Osteoblast (primary cell): ENCODE results near the gene MICU1. TPM values are rescaled to one million over a fixed set of nuclear protein-coding genes. Genes with fewer than 3 reads are reported as not detected.

Source experiments
- DNase-seq: peaks from one replicate; pipeline ENCODE4 v3.0.0; 2011; ENCODE audit warnings: low spot score, mixed read lengths; ENCODE audit not compliant: insufficient read length; ENCODE audit errors: missing footprints
- H2AFZ ChIP-seq: 2 replicates; pipeline ENCODE4 v1.6.0; 2011; ENCODE audit warnings: mild to moderate bottlenecking, low read length
- H3K27ac ChIP-seq: 2 replicates; pipeline ENCODE4 v1.5.1; 2011; ENCODE audit warnings: mild to moderate bottlenecking, low read depth, low read length, moderate library complexity
- H3K27me3 ChIP-seq: 2 replicates; pipeline ENCODE4 v1.6.0; 2012; ENCODE audit warnings: mild to moderate bottlenecking, control low read depth, inconsistent platforms, low read length, moderate library complexity; ENCODE audit not compliant: insufficient read depth
- H3K36me3 ChIP-seq: 2 replicates; pipeline ENCODE4 v1.5.1; 2011; ENCODE audit warnings: mild to moderate bottlenecking, low read length, control low read depth, moderate library complexity; ENCODE audit not compliant: insufficient read depth
- H3K4me1 ChIP-seq: 2 replicates; pipeline ENCODE4 v1.5.1; 2011; ENCODE audit warnings: mild to moderate bottlenecking, low read length, control low read depth, moderate library complexity; ENCODE audit not compliant: insufficient read depth
- H3K4me2 ChIP-seq: 2 replicates; pipeline ENCODE4 v1.6.0; 2011; ENCODE audit warnings: mild to moderate bottlenecking, low read length; ENCODE audit not compliant: insufficient read depth
- H3K4me3 ChIP-seq: fragments of 200-600 bp; sonication (generic); 3 replicates; pipeline ENCODE4 v1.5.1; 2012; ENCODE audit warnings: mild to moderate bottlenecking, low read length, inconsistent platforms; ENCODE audit not compliant: insufficient read depth
- H3K79me2 ChIP-seq: 2 replicates; pipeline ENCODE4 v1.6.0; 2012; ENCODE audit warnings: mild to moderate bottlenecking, low read length, control low read depth, inconsistent platforms; ENCODE audit not compliant: insufficient read depth
- H3K9me3 ChIP-seq: 2 replicates; pipeline ENCODE4 v1.5.1; 2011; ENCODE audit warnings: low read depth, low read length, control low read depth
- H4K20me1 ChIP-seq: 2 replicates; pipeline ENCODE4 v1.6.0; 2012; ENCODE audit warnings: mild to moderate bottlenecking, low read length, control low read depth; ENCODE audit not compliant: insufficient read depth
- total RNA-seq: library from RNA; depleted of rRNA; stranded (reverse); fragments of >200 nt; gene quantifications from 2 replicates; pipeline ENCODE4 v1.2.3, GENCODE V29; 2012
- TF ChIP-seq, protein P1 (sequence below): IDR thresholded peaks from 2 replicates; pipeline ENCODE4 v1.5.1; 2011; ENCODE audit warnings: mild to moderate bottlenecking, low read depth, low read length, moderate library complexity; ENCODE audit errors: extremely low read depth

MICU1 gene
- total RNA-seq, 1 donor = 79.6 TPM

DNA sequence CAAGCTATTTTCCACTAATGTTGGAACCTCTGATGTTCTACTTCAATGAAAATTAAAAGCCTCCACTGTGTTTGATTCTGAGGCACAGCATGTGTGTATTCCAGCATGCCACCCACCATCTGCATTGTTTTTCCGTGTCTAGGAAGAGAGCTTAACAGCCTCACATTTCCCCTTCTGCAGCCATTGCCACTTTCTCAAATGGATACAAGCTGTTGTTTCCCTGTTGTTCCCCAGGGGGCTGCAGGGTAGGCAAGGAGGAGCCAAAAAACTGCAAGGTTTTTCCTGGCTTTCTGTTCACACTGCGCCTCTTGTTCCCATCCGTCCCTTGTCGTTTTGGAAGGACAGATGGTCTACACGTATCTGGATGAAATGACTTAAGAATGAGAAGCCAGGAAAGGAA is 198.9 kb downstream of the MICU1 start:
- H3K27ac ChIP-seq = no peak overlapping the region
- no peaks in the 10 kb centered on the region for H4K20me1 ChIP-seq
- H3K9me3 ChIP-seq = no peaks in the 10 kb centered on the region
- no peaks in the 10 kb centered on the region for H3K79me2 ChIP-seq
- TF ChIP-seq, protein P1, sequence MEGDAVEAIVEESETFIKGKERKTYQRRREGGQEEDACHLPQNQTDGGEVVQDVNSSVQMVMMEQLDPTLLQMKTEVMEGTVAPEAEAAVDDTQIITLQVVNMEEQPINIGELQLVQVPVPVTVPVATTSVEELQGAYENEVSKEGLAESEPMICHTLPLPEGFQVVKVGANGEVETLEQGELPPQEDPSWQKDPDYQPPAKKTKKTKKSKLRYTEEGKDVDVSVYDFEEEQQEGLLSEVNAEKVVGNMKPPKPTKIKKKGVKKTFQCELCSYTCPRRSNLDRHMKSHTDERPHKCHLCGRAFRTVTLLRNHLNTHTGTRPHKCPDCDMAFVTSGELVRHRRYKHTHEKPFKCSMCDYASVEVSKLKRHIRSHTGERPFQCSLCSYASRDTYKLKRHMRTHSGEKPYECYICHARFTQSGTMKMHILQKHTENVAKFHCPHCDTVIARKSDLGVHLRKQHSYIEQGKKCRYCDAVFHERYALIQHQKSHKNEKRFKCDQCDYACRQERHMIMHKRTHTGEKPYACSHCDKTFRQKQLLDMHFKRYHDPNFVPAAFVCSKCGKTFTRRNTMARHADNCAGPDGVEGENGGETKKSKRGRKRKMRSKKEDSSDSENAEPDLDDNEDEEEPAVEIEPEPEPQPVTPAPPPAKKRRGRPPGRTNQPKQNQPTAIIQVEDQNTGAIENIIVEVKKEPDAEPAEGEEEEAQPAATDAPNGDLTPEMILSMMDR = no peak
- H3K4me1 ChIP-seq = no peaks in the 10 kb centered on the region
- no peak for DNase-seq
- no peak overlapping the region for H3K4me2 ChIP-seq
- H2AFZ ChIP-seq = no peak overlapping the region
- H3K4me3 ChIP-seq = no peak overlapping the region
- H3K36me3 ChIP-seq = no peaks in the 10 kb centered on the region
- H3K27me3 ChIP-seq = no peaks in the 10 kb centered on the region

DNA sequence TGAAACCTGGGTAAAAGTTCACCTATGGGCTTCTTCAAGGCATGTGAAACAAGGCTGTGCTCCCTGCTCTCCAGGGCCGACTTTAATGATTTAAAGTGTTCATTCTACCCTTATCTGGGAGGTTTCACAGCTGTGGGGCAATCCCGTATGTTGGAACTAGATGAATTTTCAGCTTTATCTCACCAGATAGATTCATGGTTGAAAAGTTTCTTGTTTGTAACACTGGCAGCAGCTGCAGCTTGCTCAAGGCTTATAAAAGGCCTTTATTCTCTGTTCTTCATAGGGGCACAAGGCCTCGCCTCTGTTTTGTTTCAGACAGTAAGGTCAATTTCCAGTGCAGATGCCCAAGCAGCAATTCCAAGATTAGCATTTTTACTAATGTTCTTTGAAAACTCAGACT is 200.7 kb downstream of the MICU1 start:
- TF ChIP-seq, protein P1 = no peak
- H3K4me1 ChIP-seq = no peaks in the 10 kb centered on the region
- H3K27me3 ChIP-seq = no peaks in the 10 kb centered on the region
- no peaks in the 10 kb centered on the region for H3K9me3 ChIP-seq
- no peak overlapping the region for H3K4me2 ChIP-seq
- H4K20me1 ChIP-seq = no peaks in the 10 kb centered on the region
- H2AFZ ChIP-seq = no peak overlapping the region
- H3K4me3 ChIP-seq = no peak overlapping the region
- peaks cover 3% of the 10 kb centered on the region for H3K36me3 ChIP-seq
- no peak for DNase-seq
- no peaks in the 10 kb centered on the region for H3K79me2 ChIP-seq
- H3K27ac ChIP-seq = no peak overlapping the region

DNA sequence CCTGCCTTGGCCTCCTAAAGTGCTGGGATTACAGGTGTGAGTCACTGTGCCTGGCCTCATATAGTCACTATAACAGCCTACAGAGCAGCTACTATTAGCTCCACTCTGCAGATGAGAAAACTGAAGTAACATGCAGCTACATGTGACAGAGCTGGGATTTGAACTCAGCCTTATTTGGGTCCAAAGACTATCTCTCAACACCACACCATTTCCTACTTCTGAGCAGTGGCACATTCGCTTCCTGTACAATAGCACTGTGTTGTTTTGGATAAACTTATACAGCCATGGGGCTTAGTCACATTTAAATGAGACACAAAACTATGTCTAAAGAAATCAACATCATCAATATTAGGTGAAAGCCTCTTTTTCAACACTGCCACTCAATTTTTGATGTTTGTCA is 201.3 kb downstream of the MICU1 start:
- H2AFZ ChIP-seq = no peak overlapping the region
- DNase-seq = no peak

DNA sequence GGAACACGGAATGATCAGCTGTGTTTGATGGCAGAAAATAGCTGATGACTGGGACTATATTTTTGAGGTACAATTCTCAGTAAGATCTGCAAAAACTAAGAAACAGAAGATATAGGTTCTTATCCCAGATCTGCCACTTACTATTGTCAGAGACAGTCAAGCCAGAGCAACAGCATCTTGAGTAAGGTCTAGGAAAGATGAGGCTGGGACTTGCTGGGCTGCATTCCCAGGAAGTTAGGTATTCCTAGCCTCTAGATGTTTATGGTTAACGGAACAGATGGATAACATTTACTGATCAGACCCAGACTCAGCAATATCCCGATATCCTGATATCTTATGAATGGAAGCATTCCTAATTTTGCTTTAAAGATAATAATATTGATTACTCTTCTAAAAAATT is 202.5 kb downstream of the MICU1 start:
- H3K4me1 ChIP-seq = no peaks in the 10 kb centered on the region
- no peaks in the 10 kb centered on the region for H3K27me3 ChIP-seq
- H3K4me3 ChIP-seq = no peak overlapping the region
- no peak for DNase-seq
- no peaks in the 10 kb centered on the region for H3K9me3 ChIP-seq
- TF ChIP-seq, protein P1 = no peak
- H3K36me3 ChIP-seq = peaks cover 3% of the 10 kb centered on the region
- H3K27ac ChIP-seq = no peak overlapping the region
- H3K4me2 ChIP-seq = no peak overlapping the region
- H4K20me1 ChIP-seq = no peaks in the 10 kb centered on the region
- no peaks in the 10 kb centered on the region for H3K79me2 ChIP-seq
- no peak overlapping the region for H2AFZ ChIP-seq

More for the DNA sequence above, 201.3 kb downstream of the MICU1 start:
- H3K36me3 ChIP-seq = peaks cover 3% of the 10 kb centered on the region
- TF ChIP-seq, protein P1 = no peak
- H4K20me1 ChIP-seq = no peaks in the 10 kb centered on the region
- no peaks in the 10 kb centered on the region for H3K79me2 ChIP-seq
- no peaks in the 10 kb centered on the region for H3K4me1 ChIP-seq
- H3K4me3 ChIP-seq = no peak overlapping the region
- H3K4me2 ChIP-seq = no peak overlapping the region
- no peak overlapping the region for H3K27ac ChIP-seq
- H3K9me3 ChIP-seq = no peaks in the 10 kb centered on the region
- H3K27me3 ChIP-seq = no peaks in the 10 kb centered on the region
